Cardiac muscle cell (in vitro differentiated cells and primary cell): ENCODE measurements around the gene TMEM25. TPM values are rescaled to one million over a fixed set of nuclear protein-coding genes. Genes with fewer than 3 reads are reported as not detected.

Experiments
- DNase-seq, 2 donors: peaks; one replicate each; pipeline versions ENCODE4 v3.0.0 to v3.0.0-alpha.2; 2010 to 2017; ENCODE audit warnings: low read depth in 1 of 2, low spot score in 1 of 2
- H3K27ac ChIP-seq: fragments of 200-600 bp; sonication (generic); 2 replicates; pipeline ENCODE4 v1.5.1; 2016
- H3K27me3 ChIP-seq: fragments of 200-600 bp; sonication (generic); 2 replicates; pipeline ENCODE4 v1.6.0; 2016; ENCODE audit warnings: control low read depth
- H3K36me3 ChIP-seq: fragments of 200-600 bp; sonication (generic); 2 replicates; pipeline ENCODE4 v1.5.1; 2016; ENCODE audit warnings: control low read depth
- H3K4me1 ChIP-seq: fragments of 200-600 bp; sonication (generic); 2 replicates; pipeline ENCODE4 v1.8.1; 2017; ENCODE audit warnings: low read depth, mild to moderate bottlenecking, mixed run types
- H3K4me3 ChIP-seq: fragments of 200-600 bp; sonication (generic); 2 replicates; pipeline ENCODE4 v1.5.1; 2016; ENCODE audit warnings: mild to moderate bottlenecking
- H3K9me3 ChIP-seq: fragments of 200-600 bp; sonication (generic); 2 replicates; pipeline ENCODE4 v1.5.1; 2017; ENCODE audit warnings: low read depth, mild to moderate bottlenecking, control low read depth
- polyA plus RNA-seq: library from polyadenylated mRNA; unstranded; fragments of >200 nt; fragmentation: Nextera tagmentation; extraction: Ambion mirVana; gene quantifications from 2 replicates; pipeline ENCODE4 v1.2.1, GENCODE V29; 2016
- total RNA-seq: library from RNA; depleted of rRNA; stranded (reverse); fragments of >200 nt; gene quantifications from 2 replicates; pipeline ENCODE4 v1.2.3, GENCODE V29; 2016
- TF ChIP-seq, protein P1 (sequence below): IDR thresholded peaks from 2 replicates; pipeline ENCODE4 v1.5.1; 2012; ENCODE audit warnings: low read depth, mild to moderate bottlenecking, low read length

TMEM25 gene
- total and polyA plus RNA-seq, 2 experiments from 2014 or later: 41.1 to 50.0 TPM

DNA sequence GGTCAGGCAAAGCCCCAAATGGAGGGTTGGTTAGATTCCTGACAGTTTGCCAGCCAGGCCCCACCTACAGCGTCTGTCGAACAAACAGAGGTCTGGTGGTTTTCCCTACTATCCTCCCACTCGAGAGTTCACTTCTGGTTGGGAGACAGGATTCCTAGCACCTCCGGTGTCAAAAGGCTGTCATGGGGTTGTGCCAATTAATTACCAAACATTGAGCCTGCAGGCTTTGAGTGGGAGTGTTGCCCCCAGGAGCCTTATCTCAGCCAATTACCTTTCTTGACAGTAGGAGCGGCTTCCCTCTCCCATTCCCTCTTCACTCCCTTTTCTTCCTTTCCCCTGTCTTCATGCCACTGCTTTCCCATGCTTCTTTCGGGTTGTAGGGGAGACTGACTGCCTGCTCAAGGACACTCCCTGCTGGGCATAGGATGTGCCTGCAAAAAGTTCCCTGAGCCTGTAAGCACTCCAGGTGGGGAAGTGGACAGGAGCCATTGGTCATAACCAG is 8.4 kb upstream of the TMEM25 start:
- Histone ChIP-seq H3K4me1 (no peaks in the 10 kb centered on the region), H3K36me3 (peaks cover 53% of the 10 kb centered on the region), H3K9me3 (no peaks in the 10 kb centered on the region), H3K27ac (peak overlapping the region; percentile 15), H3K27me3 (no peaks in the 10 kb centered on the region), H3K4me3 (no peak overlapping the region)
- TF ChIP-seq, protein P1, sequence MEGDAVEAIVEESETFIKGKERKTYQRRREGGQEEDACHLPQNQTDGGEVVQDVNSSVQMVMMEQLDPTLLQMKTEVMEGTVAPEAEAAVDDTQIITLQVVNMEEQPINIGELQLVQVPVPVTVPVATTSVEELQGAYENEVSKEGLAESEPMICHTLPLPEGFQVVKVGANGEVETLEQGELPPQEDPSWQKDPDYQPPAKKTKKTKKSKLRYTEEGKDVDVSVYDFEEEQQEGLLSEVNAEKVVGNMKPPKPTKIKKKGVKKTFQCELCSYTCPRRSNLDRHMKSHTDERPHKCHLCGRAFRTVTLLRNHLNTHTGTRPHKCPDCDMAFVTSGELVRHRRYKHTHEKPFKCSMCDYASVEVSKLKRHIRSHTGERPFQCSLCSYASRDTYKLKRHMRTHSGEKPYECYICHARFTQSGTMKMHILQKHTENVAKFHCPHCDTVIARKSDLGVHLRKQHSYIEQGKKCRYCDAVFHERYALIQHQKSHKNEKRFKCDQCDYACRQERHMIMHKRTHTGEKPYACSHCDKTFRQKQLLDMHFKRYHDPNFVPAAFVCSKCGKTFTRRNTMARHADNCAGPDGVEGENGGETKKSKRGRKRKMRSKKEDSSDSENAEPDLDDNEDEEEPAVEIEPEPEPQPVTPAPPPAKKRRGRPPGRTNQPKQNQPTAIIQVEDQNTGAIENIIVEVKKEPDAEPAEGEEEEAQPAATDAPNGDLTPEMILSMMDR: peak; percentile 60
- DNase-seq: peak; percentile 59 to 62

DNA sequence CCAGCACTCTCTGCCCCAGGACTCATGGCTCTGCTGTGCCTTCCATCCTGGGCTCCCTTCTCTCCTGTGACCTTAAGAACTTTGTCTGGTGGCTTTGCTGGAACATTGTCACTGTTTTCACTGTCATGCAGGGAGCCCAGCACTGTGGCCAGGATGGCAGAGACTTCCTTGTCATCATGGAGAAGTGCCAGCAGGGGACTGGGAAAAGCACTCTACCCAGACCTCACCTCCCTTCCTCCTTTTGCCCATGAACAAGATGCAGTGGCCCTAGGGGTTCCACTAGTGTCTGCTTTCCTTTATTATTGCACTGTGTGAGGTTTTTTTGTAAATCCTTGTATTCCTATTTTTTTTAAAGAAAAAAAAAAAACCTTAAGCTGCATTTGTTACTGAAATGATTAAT is 6.6 kb upstream of the TMEM25 start:
- H3K4me3 ChIP-seq: no peak overlapping the region
- H3K9me3 ChIP-seq: no peaks in the 10 kb centered on the region
- no peak overlapping the region for H3K27ac ChIP-seq
- DNase-seq: no peak
- H3K27me3 ChIP-seq: no peaks in the 10 kb centered on the region
- TF ChIP-seq, protein P1: no peak
- H3K4me1 ChIP-seq: no peaks in the 10 kb centered on the region
- H3K36me3 ChIP-seq: peaks cover 42% of the 10 kb centered on the region

DNA sequence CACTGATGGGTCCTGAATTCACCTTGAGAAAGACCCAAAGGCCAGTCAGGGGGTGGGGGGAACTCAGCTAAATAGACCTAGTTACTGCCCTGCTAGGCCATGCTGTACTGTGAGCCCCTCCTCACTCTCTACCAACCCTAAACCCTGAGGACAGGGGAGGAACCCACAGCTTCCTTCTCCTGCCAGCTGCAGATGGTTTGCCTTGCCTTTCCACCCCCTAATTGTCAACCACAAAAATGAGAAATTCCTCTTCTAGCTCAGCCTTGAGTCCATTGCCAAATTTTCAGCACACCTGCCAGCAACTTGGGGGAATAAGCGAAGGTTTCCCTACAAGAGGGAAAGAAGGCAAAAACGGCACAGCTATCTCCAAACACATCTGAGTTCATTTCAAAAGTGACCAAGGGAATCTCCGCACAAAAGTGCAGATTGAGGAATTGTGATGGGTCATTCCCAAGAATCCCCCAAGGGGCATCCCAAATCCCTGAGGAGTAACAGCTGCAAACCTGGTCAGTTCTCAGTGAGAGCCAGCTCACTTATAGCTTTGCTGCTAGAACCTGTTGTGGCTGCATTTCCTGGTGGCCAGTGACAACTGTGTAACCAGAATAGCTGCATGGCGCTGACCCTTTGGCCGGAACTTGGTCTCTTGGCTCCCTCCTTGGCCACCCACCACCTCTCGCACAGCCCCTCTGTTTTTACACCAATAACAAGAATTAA is 6.1 kb upstream of the TMEM25 start:
- H3K4me1 ChIP-seq: no peaks in the 10 kb centered on the region
- no peaks in the 10 kb centered on the region for H3K9me3 ChIP-seq
- H3K27me3 ChIP-seq: no peaks in the 10 kb centered on the region
- H3K4me3 ChIP-seq: no peak overlapping the region
- H3K27ac ChIP-seq: no peak overlapping the region
- peaks cover 37% of the 10 kb centered on the region for H3K36me3 ChIP-seq
- TF ChIP-seq, protein P1: no peak
- no peak for DNase-seq

DNA sequence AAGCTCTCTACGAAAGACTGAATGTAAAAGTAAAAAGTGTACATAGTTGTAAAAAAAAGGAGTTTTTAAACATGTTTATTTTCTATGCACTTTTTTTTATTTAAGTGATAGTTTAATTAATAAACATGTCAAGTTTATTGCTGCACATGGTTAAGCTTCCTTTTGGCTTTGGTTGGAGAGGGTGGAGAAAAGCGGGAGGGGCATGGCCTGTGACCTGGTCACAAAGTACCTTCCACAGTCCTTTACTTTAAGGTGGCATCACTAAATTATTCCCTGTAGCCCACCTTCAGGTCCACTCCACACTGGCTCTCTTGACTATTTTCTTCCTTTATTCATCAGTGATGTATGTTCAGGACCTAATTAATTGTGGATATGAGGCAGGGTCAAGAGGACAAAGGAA is 4.3 kb upstream of the TMEM25 start:
- H3K36me3 ChIP-seq: peaks cover 19% of the 10 kb centered on the region
- DNase-seq: no peak
- no peak overlapping the region for H3K27ac ChIP-seq
- TF ChIP-seq, protein P1: no peak
- H3K9me3 ChIP-seq: no peaks in the 10 kb centered on the region
- H3K4me1 ChIP-seq: no peaks in the 10 kb centered on the region
- no peak overlapping the region for H3K4me3 ChIP-seq
- no peaks in the 10 kb centered on the region for H3K27me3 ChIP-seq

DNA sequence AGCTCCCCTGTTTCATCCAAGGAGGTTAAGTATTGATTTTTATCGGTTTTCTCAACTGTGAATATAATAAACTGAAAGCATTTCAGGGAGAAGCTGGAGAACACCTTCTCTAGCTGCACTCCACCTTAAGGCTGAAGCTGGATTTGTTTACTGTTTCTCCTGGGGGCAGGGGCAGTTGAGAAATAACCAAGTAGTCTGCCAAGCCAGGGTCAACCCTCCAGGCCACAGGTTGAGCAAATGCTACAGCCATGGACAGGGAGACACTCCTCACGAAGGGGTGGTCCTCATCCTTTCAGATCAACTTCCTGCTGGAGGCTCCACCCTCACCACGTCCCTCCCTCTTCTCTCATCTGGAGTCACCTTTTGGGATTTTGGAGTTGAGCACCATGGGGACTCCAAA is 3.9 kb upstream of the TMEM25 start, which contains the start of gene TTC36:
Gene TTC36, plus strand, starts transcription at position 366 of the 400 bp plus-strand sequence. Its CDS starts 21 bp downstream, at position 387.
- Histone ChIP-seq H3K27ac (no peak within 1 kb of the TSS), H3K36me3 (peaks cover 17% of the 10 kb centered on the region), H3K4me1 (no peaks in the 10 kb centered on the region), H3K9me3 (no peaks in the 10 kb centered on the region), H3K4me3 (no peak within 1 kb of the TSS), H3K27me3 (no peaks in the 10 kb centered on the region)
- no peak for DNase-seq
- TF ChIP-seq, protein P1: no peak
